Psoas muscle (tissue), 8 donors: ENCODE measurements around the gene SUFU. TPM values are rescaled to one million over a fixed set of nuclear protein-coding genes. Genes with fewer than 3 reads are reported as not detected.
A peak's percentile ranks its signal among the peaks of the same experiment; 100 is the strongest.

Experiments
- ATAC-seq, 4 donors: fragments of 200-7000 bp; cut with Tn5 transposase; one replicate each; pipeline ENCODE4 v1.9.1; 2020; ENCODE audit warnings: moderate library complexity in 3 of 4, mild to moderate bottlenecking in 2 of 4
- DNase-seq, 2 donors: peaks; one replicate each; pipeline ENCODE4 v3.0.0-alpha.2; 2020
- H3K27ac ChIP-seq: fragments of 200-600 bp; one replicate; pipeline ENCODE4 v1.8.0; 2022
- H3K27me3 ChIP-seq, 3 donors: fragments of 200-600 bp in 1 of 3; one replicate each; pipeline versions ENCODE4 v1.6.1 to v1.8.0; 2013 to 2022; ENCODE audit warnings: low read length in 2 of 3, mild to moderate bottlenecking in 2 of 3, moderate library complexity in 1 of 3; ENCODE audit not compliant: insufficient read depth in 3 of 3
- H3K36me3 ChIP-seq, 2 donors: fragments of 200-600 bp in 1 of 2; one replicate each; pipeline versions ENCODE4 v1.6.1 to v1.8.0; 2013 to 2022; ENCODE audit warnings: low read depth in 1 of 2, mild to moderate bottlenecking in 1 of 2, moderate library complexity in 1 of 2; ENCODE audit not compliant: insufficient read depth in 1 of 2
- H3K4me1 ChIP-seq: fragments of 200-600 bp; one replicate; pipeline ENCODE4 v1.8.0; 2022
- H3K4me3 ChIP-seq: fragments of 200-600 bp; one replicate; pipeline ENCODE4 v1.8.0; 2022; ENCODE audit warnings: mild to moderate bottlenecking
- H3K9me3 ChIP-seq: fragments of 200-600 bp; one replicate; pipeline ENCODE4 v1.8.0; 2022
- CTCF ChIP-seq: fragments of 200-600 bp; IDR thresholded peaks from one replicate; pipeline ENCODE4 v1.8.0; 2022; ENCODE audit warnings: antibody characterized with exemption
- WGBS, 3 donors: extraction: QIAGEN DNeasy Blood & Tissue Kit; methylation state at CpG; one replicate each; pipeline versions ENCODE4 v1.1.6 to v1.1.7; 2013; 5-methylcytosine and 5-hydroxymethylcytosine counted together
- intact Hi-C, 2 donors: fragments of 100-400 bp; cut with DNase I; formaldehyde crosslinking; loops; one replicate each; pipeline versions ENCODE4 v1.11.0 to v1.14.2; 2022
- polyA plus RNA-seq, 3 donors: library from polyadenylated mRNA; stranded (reverse); fragments of 200-250 nt; gene quantifications; one replicate each; pipeline ENCODE4 v1.2.3, GENCODE V29; 2013
- total RNA-seq, 4 donors: library from RNA; stranded (reverse); fragmentation: NEBNext Ultra II Directional in 2 of 4; extraction: Animal tissue kit (Norgen Biotek cat#: 25700) in 2 of 4; gene quantifications; one replicate each; pipeline versions ENCODE4 v1.2.1 to v1.2.4, GENCODE V29; 2021 to 2023
- donor health status: healthy with polysubstance abuse.
- donor health status: DM: no; HTN: no; CAD: no; lungs with moderate emphysema.
- donor health status: Bipolar disorder and iron deficiency.
- donor health status: healthy.
- donor health status: DM: yes; HTN: yes; CAD: no.
- donor health status: DM: no; HTN: no; CAD: no.
- donor health status: DM: no; HTN: no; CAD: no.
- donor health status: DM: yes; HTN: yes; CAD: no.

Gene SUFU
- total and polyA plus RNA-seq, 7 donors, result 2.1 to 6.8 (median 5.1) TPM

- Histone ChIP-seq H3K4me1 (peaks cover 67% of the 10 kb centered on the region), H3K27ac (peak overlapping the region; percentile 89), H3K4me3 (no peak overlapping the region), H3K36me3 (peaks cover 0 to 2% of the 10 kb centered on the region in 2 donors), H3K9me3 (no peaks in the 10 kb centered on the region), H3K27me3 (no peaks in the 10 kb centered on the region)
- ATAC-seq (peak; percentile 81 to 86 (median 82)), DNase-seq (no peak)
- no peak for TF ChIP-seq CTCF
- intact Hi-C loops, result loop anchor here in 1 of 2 donors (5.0 kb wide), 1 partner anchor 38 kb away; the partner anchor contains the start of gene TRIM8
- WGBS, 3 donors, result 46 to 60% (median 49%) methylated on average over 6 of the region's 6 CpGs
These were observed 100.7 kb downstream of the SUFU start for GRCh38 chr10:102604439-102604841.

GRCh38 chr10:102605712-102606111 is 101.9 kb downstream of the SUFU start:
- no peaks in the 10 kb centered on the region for H3K27me3 ChIP-seq
- peaks cover 60% of the 10 kb centered on the region for H3K4me1 ChIP-seq
- no peaks in the 10 kb centered on the region for H3K36me3 ChIP-seq
- 75 to 79% (median 77%) methylated on average over 5 of the region's 5 CpGs for WGBS, 3 donors
- intact Hi-C loops, result no loop called here
- TF ChIP-seq CTCF, result no peak
- no peak overlapping the region for H3K27ac ChIP-seq
- ATAC-seq (no peak), DNase-seq (no peak)
- no peaks in the 10 kb centered on the region for H3K9me3 ChIP-seq
- no peak overlapping the region for H3K4me3 ChIP-seq

GRCh38 chr10:102608487-102608886 is 104.7 kb downstream of the SUFU start:
- ATAC-seq (no peak), DNase-seq (no peak)
- no peak for TF ChIP-seq CTCF
- no peak overlapping the region for H3K27ac ChIP-seq
- H3K27me3 ChIP-seq, result no peaks in the 10 kb centered on the region
- no peaks in the 10 kb centered on the region for H3K9me3 ChIP-seq
- intact Hi-C loops, result no loop called here
- 46 to 73% (median 62%) methylated on average over 2 of the region's 2 CpGs for WGBS, 3 donors
- H3K36me3 ChIP-seq, result no peaks in the 10 kb centered on the region
- H3K4me1 ChIP-seq, result peaks cover 49% of the 10 kb centered on the region
- H3K4me3 ChIP-seq, result no peak overlapping the region

- peaks cover 43% of the 10 kb centered on the region for H3K4me1 ChIP-seq
- intact Hi-C loops, result no loop called here
- H3K27ac ChIP-seq, result peak overlapping the region; percentile 81
- H3K27me3 ChIP-seq, result no peaks in the 10 kb centered on the region
- ATAC-seq, result peak; percentile 1 to 49 (median 9)
- DNase-seq, result no peak
- H3K36me3 ChIP-seq, result peaks cover 0 to 3% of the 10 kb centered on the region in 2 donors
- H3K9me3 ChIP-seq, result no peaks in the 10 kb centered on the region
- peak overlapping the region; percentile 10 for H3K4me3 ChIP-seq
- whole genome bisulfite sequencing, 3 donors, result 57 to 80% (median 59%) methylated on average over 10 of the region's 10 CpGs
- no peak for TF ChIP-seq CTCF
These were observed 106.7 kb downstream of the SUFU start for GRCh38 chr10:102610441-102610887.

- Histone ChIP-seq H3K27ac (peak overlapping the region; percentile 81), H3K27me3 (no peaks in the 10 kb centered on the region), H3K4me3 (no peak overlapping the region), H3K9me3 (no peaks in the 10 kb centered on the region), H3K4me1 (peaks cover 50% of the 10 kb centered on the region), H3K36me3 (peaks cover 0 to 7% of the 10 kb centered on the region in 2 donors)
- ATAC-seq (no peak), DNase-seq (no peak)
- intact Hi-C loops, result no loop called here
- WGBS, 3 donors, result 43 to 78% (median 45%) methylated on average over 4 of the region's 4 CpGs
- TF ChIP-seq CTCF, result no peak
These were observed 107.8 kb downstream of the SUFU start for GRCh38 chr10:102611514-102612087.
